Aorta (tissue), 5 donors: ENCODE results near the gene TP53I13. TPM values are rescaled to one million over a fixed set of nuclear protein-coding genes. Genes with fewer than 3 reads are reported as not detected.
"Not testable (repeated sequence)": the region's sequence is repeated elsewhere in the genome, so short reads cannot be mapped to it uniquely, and the experiment has no call there.

ENCODE experiments used
- ATAC-seq: fragments of 200-7000 bp; cut with Tn5 transposase; one replicate; pipeline ENCODE4 v1.9.1; 2022; ENCODE audit warnings: moderate library complexity; ENCODE audit not compliant: low FRiP score
- DNase-seq, 2 donors: peaks; one replicate each; pipeline ENCODE4 v3.0.0-alpha.2; 2020
- H3K27ac ChIP-seq, 2 donors: one replicate each; pipeline ENCODE4 v1.5.1; 2013; ENCODE audit warnings: low read length in 2 of 2, mild to moderate bottlenecking in 2 of 2, moderate library complexity in 2 of 2, control low read depth in 1 of 2, inconsistent platforms in 1 of 2, low read depth in 1 of 2
- H3K27me3 ChIP-seq, 2 donors: one replicate each; pipeline ENCODE4 v1.6.1; 2013; ENCODE audit warnings: control low read depth in 1 of 2, low read length in 1 of 2, mild to moderate bottlenecking in 1 of 2, moderate library complexity in 1 of 2; ENCODE audit not compliant: insufficient read depth in 2 of 2, control insufficient read depth in 1 of 2
- H3K36me3 ChIP-seq, 2 donors: one replicate each; pipeline ENCODE4 v1.6.1; 2013; ENCODE audit warnings: control low read depth in 1 of 2, low read length in 1 of 2, mild to moderate bottlenecking in 1 of 2; ENCODE audit not compliant: insufficient read depth in 2 of 2, control insufficient read depth in 1 of 2
- H3K4me1 ChIP-seq, 2 donors: one replicate each; pipeline ENCODE4 v1.6.1; 2013; ENCODE audit warnings: low read length in 2 of 2, control low read depth in 1 of 2, mild to moderate bottlenecking in 1 of 2, moderate library complexity in 1 of 2; ENCODE audit not compliant: insufficient read depth in 2 of 2, control insufficient read depth in 1 of 2
- H3K4me3 ChIP-seq, 2 donors: one replicate each; pipeline ENCODE4 v1.5.1; 2013; ENCODE audit warnings: low read length in 2 of 2, control low read depth in 1 of 2, mild to moderate bottlenecking in 1 of 2
- H3K9me3 ChIP-seq: one replicate; pipeline ENCODE4 v1.6.1; 2013; ENCODE audit warnings: mild to moderate bottlenecking, low read length; ENCODE audit not compliant: control insufficient read depth
- WGBS, 2 donors: extraction: QIAGEN DNeasy Blood & Tissue Kit; methylation state at CpG; one replicate each; pipeline ENCODE4 v1.1.7; 2013; 5-methylcytosine and 5-hydroxymethylcytosine counted together
- intact Hi-C, 2 donors: fragments of 100-400 bp; cut with DNase I; formaldehyde crosslinking; loops; one replicate each; pipeline versions ENCODE4 v1.14.2 to v1.15.0; 2022
- polyA plus RNA-seq, 2 donors: library from polyadenylated mRNA; stranded (reverse); fragments of 200-250 nt; gene quantifications; one replicate each; pipeline ENCODE4 v1.2.3, GENCODE V29; 2013
- total RNA-seq, 2 donors: library from RNA; stranded (reverse); fragmentation: NEBNext Ultra II Directional; extraction: Animal tissue kit (Norgen Biotek cat#: 25700); gene quantifications; one replicate each; pipeline ENCODE4 v1.2.1, GENCODE V29; 2021
- donor health status: healthy with polysubstance abuse.
- donor health status: Bipolar disorder and iron deficiency.
- donor health status: DM: no; HTN: no; CAD: no.
- donor health status: DM: no; HTN: no; CAD: no.
- donor health status: DM: yes; HTN: yes; CAD: no.

TP53I13 gene
- total and polyA plus RNA-seq, 4 donors: 18.4 to 122 (median 33.0) TPM

GRCh38 chr17:29555840-29556239 is 12.7 kb upstream of the TP53I13 start:
- WGBS, 2 donors: 64 to 78% methylated on average over 3 of the region's 3 CpGs

GRCh38 chr17:29557085-29557738 is 11.3 kb upstream of the TP53I13 start:
- intact Hi-C loops: no loop called here
- DNase-seq (peak in 1 of 2 donors; percentile 27), ATAC-seq (no peak)
- 80 to 89% methylated on average over 1 of the region's 1 CpG for WGBS, 2 donors
- Histone ChIP-seq H3K36me3 (no peaks in the 10 kb centered on the region), H3K4me1 (no peaks in the 10 kb centered on the region), H3K27ac (no peak overlapping the region), H3K27me3 (no peaks in the 10 kb centered on the region), H3K9me3 (no peaks in the 10 kb centered on the region), H3K4me3 (no peak overlapping the region)

More at GRCh38 chr17:29555840-29556239, 12.7 kb upstream of the TP53I13 start:
- no peaks in the 10 kb centered on the region for H3K9me3 ChIP-seq
- no peak for DNase-seq
- intact Hi-C loops: no loop called here
- no peak overlapping the region for H3K27ac ChIP-seq
- no peak for ATAC-seq
- H3K36me3 ChIP-seq: no peaks in the 10 kb centered on the region
- H3K27me3 ChIP-seq: no peaks in the 10 kb centered on the region
- no peaks in the 10 kb centered on the region for H3K4me1 ChIP-seq
- no peak overlapping the region for H3K4me3 ChIP-seq

GRCh38 chr17:29557739-29558116 is 10.8 kb upstream of the TP53I13 start:
- no peak for ATAC-seq

GRCh38 chr17:29558139-29558538 is 10.4 kb upstream of the TP53I13 start:
- H3K27me3 ChIP-seq, H3K27ac ChIP-seq, H3K4me1 ChIP-seq, DNase-seq, intact Hi-C loops, H3K9me3 ChIP-seq, H3K4me3 ChIP-seq, ATAC-seq, H3K36me3 ChIP-seq: not testable (repeated sequence)
- WGBS, 2 donors: 90 to 94% methylated on average over 5 of the region's 5 CpGs

More at GRCh38 chr17:29557739-29558116, 10.8 kb upstream of the TP53I13 start:
- Histone ChIP-seq H3K4me3 (no peak overlapping the region), H3K9me3 (no peaks in the 10 kb centered on the region), H3K27ac (no peak overlapping the region), H3K36me3 (no peaks in the 10 kb centered on the region), H3K27me3 (no peaks in the 10 kb centered on the region), H3K4me1 (no peaks in the 10 kb centered on the region)
- no peak for DNase-seq
- intact Hi-C loops: no loop called here

GRCh38 chr17:29559640-29560039 is 8.9 kb upstream of the TP53I13 start:
- intact Hi-C loops: no loop called here
- DNase-seq: no peak
- Histone ChIP-seq H3K4me1 (no peaks in the 10 kb centered on the region), H3K27me3 (no peaks in the 10 kb centered on the region), H3K36me3 (no peaks in the 10 kb centered on the region), H3K27ac (no peak overlapping the region), H3K4me3 (no peak overlapping the region), H3K9me3 (no peaks in the 10 kb centered on the region)
- ATAC-seq: no peak
- 98 to 100% methylated on average over 2 of the region's 2 CpGs for WGBS, 2 donors

- 84 to 87% methylated on average over 6 of the region's 6 CpGs for WGBS, 2 donors
- no peaks in the 10 kb centered on the region for H3K36me3 ChIP-seq
- no peak overlapping the region for H3K27ac ChIP-seq
- no peaks in the 10 kb centered on the region for H3K4me1 ChIP-seq
- DNase-seq (no peak), ATAC-seq (no peak)
- H3K4me3 ChIP-seq: no peak overlapping the region
- no peaks in the 10 kb centered on the region for H3K9me3 ChIP-seq
- intact Hi-C loops: no loop called here
- no peaks in the 10 kb centered on the region for H3K27me3 ChIP-seq
These were observed 8.2 kb upstream of the TP53I13 start for GRCh38 chr17:29560316-29560715.

GRCh38 chr17:29561554-29562517 is 6.7 kb upstream of the TP53I13 start:
- Histone ChIP-seq H3K27me3 (no peaks in the 10 kb centered on the region), H3K9me3 (no peaks in the 10 kb centered on the region), H3K4me3 (no peak overlapping the region), H3K36me3 (no peaks in the 10 kb centered on the region), H3K4me1 (no peaks in the 10 kb centered on the region), H3K27ac (no peak overlapping the region)
- WGBS, 2 donors: 91 to 92% methylated on average over 17 of the region's 17 CpGs
- DNase-seq (peak in 1 of 2 donors; percentile 75), ATAC-seq (no peak)
- intact Hi-C loops: no loop called here

- WGBS, 2 donors: 85 to 89% methylated on average over 18 of the region's 18 CpGs
- Histone ChIP-seq H3K4me1 (no peaks in the 10 kb centered on the region), H3K27me3 (no peaks in the 10 kb centered on the region), H3K9me3 (no peaks in the 10 kb centered on the region), H3K36me3 (no peaks in the 10 kb centered on the region), H3K27ac (no peak overlapping the region), H3K4me3 (no peak overlapping the region)
- intact Hi-C loops: no loop called here
- ATAC-seq (no peak), DNase-seq (no peak)
These were observed 5.9 kb upstream of the TP53I13 start for GRCh38 chr17:29562615-29563014.

GRCh38 chr17:29563816-29564215 is 4.7 kb upstream of the TP53I13 start:
- H3K27me3 ChIP-seq: no peaks in the 10 kb centered on the region
- H3K4me1 ChIP-seq: no peaks in the 10 kb centered on the region
- H3K4me3 ChIP-seq: no peak overlapping the region
- 99 to 100% methylated on average over 3 of the region's 3 CpGs for WGBS, 2 donors
- DNase-seq (no peak), ATAC-seq (no peak)
- H3K9me3 ChIP-seq: no peaks in the 10 kb centered on the region
- H3K27ac ChIP-seq: no peak overlapping the region
- intact Hi-C loops: no loop called here
- no peaks in the 10 kb centered on the region for H3K36me3 ChIP-seq
